Prostate gland (tissue), 2 donors: ENCODE results near the gene CCDC92.

ENCODE experiments used
- CTCF ChIP-seq, 4 experiments: fragments of 200-600 bp in 2 of 4; fragments of 450-650 bp in 2 of 4; sonication (generic) in 2 of 4; IDR thresholded peaks; 1 replicate in 3 of 4; 2 replicates in 1 of 4; pipeline ENCODE4 v1.5.1; 2016 to 2019; ENCODE audit warnings: antibody characterized with exemption in 4 of 4, mild to moderate bottlenecking in 2 of 4, moderate library complexity in 2 of 4
- POLR2A ChIP-seq: fragments of 450-650 bp; IDR thresholded peaks from one replicate; pipeline ENCODE4 v1.6.1; 2016; ENCODE audit warnings: antibody characterized with exemption, mild to moderate bottlenecking
- POLR2AphosphoS5 ChIP-seq: sonication (generic); formaldehyde crosslinking; IDR thresholded peaks from one replicate; pipeline ENCODE4 v1.6.1; 2017; ENCODE audit warnings: antibody characterized with exemption

GRCh38 chr12:123933214-123933613, 39.4 kb downstream of the CCDC92 start:
- TF ChIP-seq CTCF (IDR thresholded peaks at IDR 0.05) (no peak), POLR2A (no peak), POLR2AphosphoS5 (no peak)
